HUES64 (cell line): ENCODE data around the gene PPP2R2C.

Source experiments
- H3K27ac ChIP-seq: 2 replicates; pipeline ENCODE4 v1.7.0; 2013; ENCODE audit warnings: low read depth, low read length, inconsistent platforms
- H3K27me3 ChIP-seq: 2 replicates; pipeline ENCODE4 v1.6.1; 2013; ENCODE audit warnings: mild to moderate bottlenecking, low read length; ENCODE audit not compliant: insufficient read depth
- H3K36me3 ChIP-seq: 2 replicates; pipeline ENCODE4 v1.6.1; 2013; ENCODE audit warnings: mild to moderate bottlenecking, low read length; ENCODE audit not compliant: insufficient read depth
- H3K4me1 ChIP-seq: 2 replicates; pipeline ENCODE4 v1.6.1; 2013; ENCODE audit warnings: mild to moderate bottlenecking, low read length, moderate library complexity; ENCODE audit not compliant: insufficient read depth
- H3K4me3 ChIP-seq: 2 replicates; pipeline ENCODE4 v1.5.1; 2013; ENCODE audit warnings: mild to moderate bottlenecking, low read length, moderate library complexity
- H3K9ac ChIP-seq: 2 replicates; pipeline ENCODE4 v1.6.1; 2013; ENCODE audit warnings: mild to moderate bottlenecking, low read depth, low read length
- H3K9me3 ChIP-seq: 2 replicates; pipeline ENCODE4 v1.6.1; 2013; ENCODE audit warnings: low read depth, low read length; ENCODE audit not compliant: insufficient read depth
- WGBS: fragments of 150-250, 120-280 bp; methylation state at CpG from one replicate; pipeline ENCODE4 v1.1.7; 2013; ENCODE audit warnings: missing lambda C conversion rate; 5-methylcytosine and 5-hydroxymethylcytosine counted together

The PPP2R2C gene

DNA sequence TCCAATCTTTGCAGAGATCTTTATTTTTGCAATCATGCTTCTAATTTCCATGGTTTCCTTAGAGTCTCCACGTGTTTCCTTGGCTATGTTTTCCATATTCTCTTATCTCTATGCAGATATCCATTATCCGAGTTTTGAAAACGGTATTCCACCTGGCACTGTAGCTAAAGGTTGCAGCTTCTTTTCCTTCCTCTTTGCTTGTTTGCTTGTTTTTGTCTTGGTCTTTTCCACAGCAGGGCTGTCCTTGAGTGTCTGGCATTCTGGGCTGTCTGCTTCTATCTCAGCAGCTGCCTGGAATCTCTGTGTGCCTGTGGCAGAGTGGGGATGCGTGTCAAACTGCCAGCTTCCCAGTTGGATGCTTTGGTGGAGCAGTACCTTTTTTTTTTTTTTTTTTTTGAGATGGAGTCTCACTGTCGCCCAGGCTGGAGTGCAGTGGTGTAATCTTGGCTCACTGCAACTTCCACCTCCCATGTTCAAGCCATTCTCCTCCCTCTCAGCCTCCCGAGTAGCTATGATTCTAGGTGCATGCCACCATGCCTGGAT lies 155.9 kb downstream of the PPP2R2C start:
- WGBS, result 93% methylated on average over 6 of the region's 6 CpGs
- no peak overlapping the region for H3K27ac ChIP-seq
- H3K27me3 ChIP-seq, result no peaks in the 10 kb centered on the region
- no peaks in the 10 kb centered on the region for H3K36me3 ChIP-seq
- H3K9me3 ChIP-seq, result 0 out of 2 replicates have a peak, but pooled peaks cover 5% of the 10 kb centered on the region
- H3K4me1 ChIP-seq, result no peaks in the 10 kb centered on the region
- H3K9ac ChIP-seq, result no peak overlapping the region
- no peak overlapping the region for H3K4me3 ChIP-seq

DNA sequence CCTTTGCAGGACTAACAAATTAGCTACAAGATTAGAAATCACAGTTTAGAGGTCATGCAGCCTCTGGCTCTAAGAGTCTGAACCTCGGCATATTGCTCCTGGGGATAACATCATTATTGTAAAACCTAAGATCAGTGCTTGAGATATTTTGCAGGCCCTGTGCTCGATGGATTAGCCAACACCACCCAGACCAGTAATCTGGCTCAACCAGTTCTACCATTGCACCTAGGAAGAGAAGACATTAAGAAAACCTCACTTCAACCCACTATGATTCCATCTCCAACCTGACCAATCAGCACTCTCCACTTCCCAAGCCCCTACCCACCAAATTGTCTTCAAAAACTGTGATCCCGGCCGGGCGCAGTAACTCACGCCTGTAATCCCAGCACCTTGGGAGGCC lies 159.2 kb downstream of the PPP2R2C start:
- H3K27me3 ChIP-seq, result peaks cover 24% of the 10 kb centered on the region
- H3K4me1 ChIP-seq, result no peaks in the 10 kb centered on the region
- H3K9me3 ChIP-seq, result no peaks in the 10 kb centered on the region
- H3K9ac ChIP-seq, result no peak overlapping the region
- H3K27ac ChIP-seq, result no peak overlapping the region
- 90% methylated on average over 6 of the region's 6 CpGs for WGBS
- H3K36me3 ChIP-seq, result no peaks in the 10 kb centered on the region
- no peak overlapping the region for H3K4me3 ChIP-seq

DNA sequence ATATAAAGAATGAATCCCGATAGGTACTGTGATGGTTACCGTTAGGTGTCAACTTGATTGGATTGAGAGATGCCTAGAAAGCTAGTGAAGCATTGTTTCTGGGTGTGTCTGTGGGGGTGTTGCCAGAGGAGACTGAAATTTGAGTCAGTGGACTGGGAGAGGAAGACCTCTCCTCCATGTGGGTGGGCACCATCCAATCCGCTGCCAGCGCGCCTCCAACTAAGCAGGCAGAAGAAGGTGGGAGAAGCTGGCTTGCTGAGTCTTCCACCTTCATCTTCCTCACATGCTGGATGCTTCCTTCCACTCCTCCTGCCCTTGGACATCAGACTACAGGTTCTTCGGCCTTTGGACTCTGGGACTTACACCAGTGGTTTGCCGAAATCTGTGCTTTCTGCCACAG lies 162.6 kb downstream of the PPP2R2C start:
- Histone ChIP-seq H3K27me3 (peaks cover 30% of the 10 kb centered on the region), H3K9me3 (no peaks in the 10 kb centered on the region), H3K27ac (no peak overlapping the region), H3K36me3 (no peaks in the 10 kb centered on the region), H3K4me3 (peak overlapping the region; percentile 70), H3K4me1 (no peaks in the 10 kb centered on the region), H3K9ac (no peak overlapping the region)
- 93% methylated on average over 7 of the region's 7 CpGs for WGBS

DNA sequence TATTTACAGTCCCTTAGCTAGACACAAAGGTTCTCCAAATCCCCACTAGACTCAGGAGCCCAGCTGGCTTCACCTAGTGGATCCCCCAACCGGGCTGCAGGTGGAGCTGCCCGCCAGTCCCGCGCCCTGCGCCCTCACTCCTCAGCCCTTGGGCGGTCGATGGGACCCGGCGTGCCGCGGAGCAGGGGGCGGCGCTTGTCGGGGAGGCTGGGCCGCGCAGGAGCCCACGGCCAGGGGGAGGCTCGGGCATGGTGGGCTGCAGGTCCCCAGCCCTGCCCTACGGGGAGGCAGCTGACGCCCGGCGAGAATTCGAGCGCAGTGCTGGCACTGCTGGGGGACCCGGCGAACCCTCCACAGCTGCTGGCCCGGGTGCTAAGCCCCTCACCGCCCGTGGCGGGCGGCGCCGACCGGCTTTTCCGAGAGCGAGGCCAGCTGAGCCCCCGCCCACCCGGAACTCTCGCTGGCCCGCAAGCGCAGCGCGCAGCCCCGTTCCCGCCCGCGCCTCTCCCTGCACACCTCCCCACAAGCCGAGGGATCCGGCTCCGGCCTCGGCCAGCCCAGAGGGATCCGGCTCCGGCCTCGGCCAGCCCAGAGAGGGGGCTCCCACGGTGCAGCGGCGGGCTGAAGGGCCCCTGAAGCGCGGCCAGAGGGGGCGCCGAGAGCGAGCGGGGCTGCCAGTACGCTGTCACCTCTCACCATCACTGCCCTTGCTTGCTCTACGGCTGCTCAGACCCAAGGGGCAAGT lies 163.3 kb downstream of the PPP2R2C start:
- WGBS, result 59% methylated on average over 65 of the region's 65 CpGs
- Histone ChIP-seq H3K4me1 (no peaks in the 10 kb centered on the region), H3K9ac (peak overlapping the region; percentile 37; the same call in 1 of the 2 replicates), H3K27me3 (peaks cover 30% of the 10 kb centered on the region), H3K9me3 (no peaks in the 10 kb centered on the region), H3K36me3 (peaks cover 3% of the 10 kb centered on the region; the same call in 1 of the 2 replicates), H3K27ac (no peak overlapping the region), H3K4me3 (peak overlapping the region; percentile 70)

DNA sequence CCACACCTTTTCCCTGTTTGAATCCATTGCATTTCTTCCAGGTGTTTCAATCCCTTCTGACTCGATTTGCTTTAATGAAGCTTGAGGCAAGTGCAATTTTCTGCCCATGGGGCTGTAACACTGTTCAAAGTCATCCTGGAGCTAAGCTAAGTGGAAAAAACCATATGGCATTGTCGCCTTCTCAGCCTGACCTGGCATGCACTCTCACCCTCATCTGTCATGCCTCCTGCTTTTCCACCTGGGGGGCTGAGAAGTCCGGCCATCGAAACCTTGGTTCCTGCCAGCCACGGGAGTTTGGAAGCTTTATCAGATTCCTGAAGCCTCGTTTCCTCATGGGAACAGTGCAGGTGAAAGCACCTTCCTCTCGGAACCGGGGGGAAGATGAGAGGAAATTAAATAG lies 164.5 kb downstream of the PPP2R2C start:
- WGBS, result 96% methylated on average over 8 of the region's 8 CpGs
- Histone ChIP-seq H3K9ac (no peak overlapping the region), H3K27me3 (peaks cover 30% of the 10 kb centered on the region), H3K27ac (no peak overlapping the region), H3K4me3 (no peak overlapping the region), H3K4me1 (no peaks in the 10 kb centered on the region), H3K9me3 (no peaks in the 10 kb centered on the region), H3K36me3 (peaks cover 3% of the 10 kb centered on the region; the same call in 1 of the 2 replicates)

DNA sequence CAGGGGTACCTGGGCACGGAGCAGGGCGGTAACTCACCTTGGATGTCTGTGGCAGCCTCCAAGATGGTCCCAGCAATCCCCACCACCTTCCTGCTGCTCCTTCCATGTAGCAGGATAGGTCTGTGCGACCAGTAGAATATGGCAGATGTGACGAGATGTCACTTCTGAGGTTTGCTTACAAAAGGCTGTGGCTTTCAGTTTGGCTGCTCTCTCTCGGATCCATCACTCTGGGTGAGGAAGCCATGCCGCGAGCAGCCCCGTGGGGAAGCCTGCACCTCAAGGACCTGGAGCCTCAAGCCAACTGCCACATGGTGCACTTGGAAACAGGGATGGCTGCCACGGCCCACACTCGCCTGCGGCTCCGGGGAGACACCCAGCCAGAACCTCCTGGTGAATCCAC lies 165.2 kb downstream of the PPP2R2C start:
- Histone ChIP-seq H3K4me3 (no peak overlapping the region), H3K27ac (no peak overlapping the region), H3K9ac (no peak overlapping the region), H3K9me3 (no peaks in the 10 kb centered on the region), H3K27me3 (peaks cover 30% of the 10 kb centered on the region), H3K36me3 (peaks cover 8% of the 10 kb centered on the region), H3K4me1 (no peaks in the 10 kb centered on the region)
- WGBS, result 94% methylated on average over 12 of the region's 12 CpGs

DNA sequence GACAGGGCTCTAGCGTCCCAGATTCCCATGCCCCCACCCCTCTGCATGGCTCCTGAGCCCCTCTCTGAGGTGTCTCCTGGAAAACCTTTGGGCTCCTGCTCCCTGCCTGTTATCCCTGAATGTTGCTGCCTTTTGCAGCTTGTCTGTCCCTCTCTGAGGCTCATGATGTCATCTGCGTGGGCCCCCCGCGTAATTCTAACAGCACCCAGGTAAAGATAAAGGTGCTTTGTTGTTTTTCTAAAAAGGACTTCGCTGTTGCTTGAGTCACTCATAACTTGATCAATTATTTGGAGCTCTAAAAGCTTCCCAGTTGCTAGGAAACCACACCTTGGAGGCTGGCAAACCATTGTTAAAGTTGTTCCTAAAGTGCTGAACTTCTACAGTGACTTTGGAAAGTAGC lies 166.1 kb downstream of the PPP2R2C start:
- Histone ChIP-seq H3K4me3 (no peak overlapping the region), H3K27me3 (peaks cover 30% of the 10 kb centered on the region), H3K9me3 (no peaks in the 10 kb centered on the region), H3K36me3 (peaks cover 17% of the 10 kb centered on the region), H3K9ac (no peak overlapping the region), H3K4me1 (no peaks in the 10 kb centered on the region), H3K27ac (no peak overlapping the region)
- WGBS, result 82% methylated on average over 5 of the region's 5 CpGs

DNA sequence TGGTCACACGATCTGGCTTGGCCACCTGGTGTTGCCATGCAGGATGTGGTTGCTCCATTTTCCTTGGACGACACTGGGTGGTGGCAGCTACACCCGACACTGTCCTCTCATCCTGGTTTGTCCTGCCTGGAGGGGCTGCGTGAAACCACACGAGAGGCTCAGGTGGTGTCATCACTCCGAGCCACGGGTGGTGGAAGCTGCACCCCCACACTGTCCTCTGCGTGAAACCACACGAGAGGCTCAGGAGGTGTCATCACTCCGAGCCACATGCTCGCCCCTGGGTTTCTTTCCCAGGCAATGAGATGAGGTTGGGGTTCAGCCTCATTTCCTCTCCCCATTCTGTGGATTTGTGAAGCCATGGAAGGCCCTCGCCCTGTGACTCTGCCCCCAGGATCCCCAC lies 168.5 kb downstream of the PPP2R2C start:
- no peaks in the 10 kb centered on the region for H3K4me1 ChIP-seq
- H3K27me3 ChIP-seq, result peaks cover 9% of the 10 kb centered on the region; the same call in 1 of the 2 replicates
- no peaks in the 10 kb centered on the region for H3K9me3 ChIP-seq
- H3K4me3 ChIP-seq, result no peak overlapping the region
- 93% methylated on average over 12 of the region's 12 CpGs for WGBS
- H3K9ac ChIP-seq, result no peak overlapping the region
- H3K36me3 ChIP-seq, result peaks cover 26% of the 10 kb centered on the region
- no peak overlapping the region for H3K27ac ChIP-seq

DNA sequence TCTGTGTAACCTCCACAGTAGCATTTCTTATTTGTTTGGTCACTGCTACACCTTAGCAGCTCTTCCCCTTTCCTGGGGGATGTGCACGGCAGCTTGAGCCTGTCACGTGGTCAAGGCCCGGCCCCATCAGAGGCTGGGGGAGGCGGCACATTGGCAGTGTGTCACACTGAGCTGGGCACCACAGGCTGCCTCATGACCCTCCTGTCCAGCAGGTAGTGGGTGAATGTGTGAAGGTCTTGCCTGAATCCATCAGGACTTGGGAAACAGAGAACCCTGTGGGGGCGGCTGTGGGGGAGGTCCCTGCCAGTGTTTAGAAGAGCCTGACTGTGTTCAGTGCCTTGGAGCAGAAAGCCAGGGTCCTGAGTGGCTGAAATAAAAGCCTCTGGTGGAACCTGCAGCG lies 169.5 kb downstream of the PPP2R2C start:
- Histone ChIP-seq H3K4me1 (no peaks in the 10 kb centered on the region), H3K4me3 (no peak overlapping the region), H3K36me3 (peaks cover 26% of the 10 kb centered on the region), H3K27me3 (peaks cover 2% of the 10 kb centered on the region; the same call in 1 of the 2 replicates), H3K27ac (no peak overlapping the region), H3K9ac (no peak overlapping the region), H3K9me3 (no peaks in the 10 kb centered on the region)
- 84% methylated on average over 6 of the region's 6 CpGs for WGBS

DNA sequence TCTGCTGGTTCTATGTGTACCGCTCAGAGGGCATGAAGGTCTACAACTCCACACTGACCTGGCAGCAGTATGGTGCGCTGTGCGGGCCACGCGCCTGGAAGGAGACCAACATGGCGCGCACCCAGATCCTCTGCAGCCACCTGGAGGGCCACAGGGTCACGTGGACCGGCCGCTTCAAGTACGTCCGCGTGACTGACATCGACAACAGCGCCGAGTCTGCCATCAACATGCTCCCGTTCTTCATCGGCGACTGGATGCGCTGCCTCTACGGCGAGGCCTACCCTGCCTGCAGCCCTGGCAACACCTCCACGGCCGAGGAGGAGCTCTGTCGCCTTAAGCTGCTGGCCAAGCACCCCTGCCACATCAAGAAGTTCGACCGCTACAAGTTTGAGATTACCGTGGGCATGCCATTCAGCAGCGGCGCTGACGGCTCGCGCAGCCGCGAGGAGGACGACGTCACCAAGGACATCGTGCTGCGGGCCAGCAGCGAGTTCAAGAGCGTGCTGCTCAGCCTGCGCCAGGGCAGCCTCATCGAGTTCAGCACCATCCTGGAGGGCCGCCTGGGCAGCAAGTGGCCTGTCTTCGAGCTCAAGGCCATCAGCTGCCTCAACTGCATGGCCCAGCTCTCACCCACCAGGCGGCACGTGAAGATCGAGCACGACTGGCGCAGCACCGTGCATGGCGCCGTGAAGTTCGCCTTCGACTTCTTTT lies 170.5 kb downstream of the PPP2R2C start:
- no peak overlapping the region for H3K27ac ChIP-seq
- H3K4me3 ChIP-seq, result no peak overlapping the region
- 96% methylated on average over 55 of the region's 55 CpGs for WGBS

DNA sequence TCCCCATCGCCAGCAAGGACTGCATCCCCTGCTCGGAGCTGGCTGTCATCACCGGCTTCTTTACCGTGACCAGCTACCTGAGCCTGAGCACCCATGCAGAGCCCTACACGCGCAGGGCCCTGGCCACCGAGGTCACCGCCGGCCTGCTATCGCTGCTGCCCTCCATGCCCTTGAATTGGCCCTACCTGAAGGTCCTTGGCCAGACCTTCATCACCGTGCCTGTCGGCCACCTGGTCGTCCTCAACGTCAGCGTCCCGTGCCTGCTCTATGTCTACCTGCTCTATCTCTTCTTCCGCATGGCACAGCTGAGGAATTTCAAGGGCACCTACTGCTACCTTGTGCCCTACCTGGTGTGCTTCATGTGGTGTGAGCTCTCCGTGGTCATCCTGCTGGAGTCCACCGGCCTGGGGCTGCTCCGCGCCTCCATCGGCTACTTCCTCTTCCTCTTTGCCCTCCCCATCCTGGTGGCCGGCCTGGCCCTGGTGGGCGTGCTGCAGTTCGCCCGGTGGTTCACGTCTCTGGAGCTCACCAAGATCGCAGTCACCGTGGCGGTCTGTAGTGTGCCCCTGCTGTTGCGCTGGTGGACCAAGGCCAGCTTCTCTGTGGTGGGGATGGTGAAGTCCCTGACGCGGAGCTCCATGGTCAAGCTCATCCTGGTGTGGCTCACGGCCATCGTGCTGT lies 171.2 kb downstream of the PPP2R2C start:
- H3K36me3 ChIP-seq, result peaks cover 27% of the 10 kb centered on the region
- no peak overlapping the region for H3K4me3 ChIP-seq
- no peaks in the 10 kb centered on the region for H3K9me3 ChIP-seq
- 93% methylated on average over 35 of the region's 35 CpGs for WGBS
- no peaks in the 10 kb centered on the region for H3K27me3 ChIP-seq
- no peaks in the 10 kb centered on the region for H3K4me1 ChIP-seq
- no peak overlapping the region for H3K9ac ChIP-seq
- H3K27ac ChIP-seq, result no peak overlapping the region

More for the DNA sequence above, 170.5 kb downstream of the PPP2R2C start:
- Histone ChIP-seq H3K36me3 (peaks cover 26% of the 10 kb centered on the region), H3K27me3 (no peaks in the 10 kb centered on the region), H3K9ac (no peak overlapping the region), H3K9me3 (no peaks in the 10 kb centered on the region), H3K4me1 (no peaks in the 10 kb centered on the region)
